ENCODE measurements around the gene CCDC178.
"Not testable (repeated sequence)": the region's sequence is repeated elsewhere in the genome, so short reads cannot be mapped to it uniquely, and the experiment has no call there.

CCDC178 gene

GRCh38 chr18:33210575-33211189, 229.8 kb downstream of the CCDC178 start:
- no peak for DNase-seq (ENCODE audit: low read depth)

- no peak for DNase-seq (ENCODE audit: low read depth)
These were observed 234.7 kb downstream of the CCDC178 start for GRCh38 chr18:33205777-33206176.

GRCh38 chr18:33201509-33201926, 239.0 kb downstream of the CCDC178 start:
- no peak for DNase-seq (ENCODE audit: low read depth)

DNA sequence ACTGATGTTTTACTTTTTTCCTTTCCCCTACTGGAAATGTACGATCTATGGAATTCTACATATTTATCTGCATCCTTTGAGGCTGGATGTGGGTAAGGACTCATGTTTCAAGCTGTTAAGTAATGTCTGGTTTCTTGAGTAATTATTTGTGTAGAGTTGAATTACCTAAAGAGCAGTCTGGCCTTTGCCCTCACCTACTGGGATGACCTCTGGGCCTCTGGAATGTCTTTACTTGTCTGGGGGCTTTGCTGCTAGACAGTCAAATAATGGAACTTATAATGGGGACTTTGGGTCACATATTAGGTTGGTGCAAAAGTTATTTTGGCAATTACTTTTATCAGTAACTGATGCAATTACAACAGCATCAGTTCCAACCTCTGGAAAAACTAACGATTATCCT, 244.7 kb downstream of the CCDC178 start:
- no peak for DNase-seq (ENCODE audit: low read depth)

DNA sequence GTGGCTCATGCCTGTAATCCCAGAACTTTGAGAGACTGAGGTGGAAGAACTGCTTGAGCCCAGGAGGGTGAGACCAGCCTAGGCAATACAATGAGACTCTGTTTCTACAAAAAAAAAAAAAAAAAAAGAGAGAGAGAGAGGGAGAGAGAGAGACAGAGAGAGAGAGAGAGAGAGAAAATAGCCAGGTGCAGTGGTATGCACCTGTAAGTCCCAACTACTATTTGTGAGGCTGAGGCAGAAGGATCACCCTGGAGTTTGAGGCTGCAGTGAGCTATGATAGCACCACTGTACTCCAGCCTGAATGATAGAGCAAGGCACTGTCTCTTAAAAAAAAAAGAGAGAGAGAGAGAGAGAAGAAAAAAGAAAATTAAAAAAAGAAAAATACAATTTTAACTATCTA, 245.7 kb downstream of the CCDC178 start:
- DNase-seq (ENCODE audit: low read depth): no peak

GRCh38 chr18:33184958-33185357, 255.6 kb downstream of the CCDC178 start:
- DNase-seq (ENCODE audit: low read depth): no peak

DNA sequence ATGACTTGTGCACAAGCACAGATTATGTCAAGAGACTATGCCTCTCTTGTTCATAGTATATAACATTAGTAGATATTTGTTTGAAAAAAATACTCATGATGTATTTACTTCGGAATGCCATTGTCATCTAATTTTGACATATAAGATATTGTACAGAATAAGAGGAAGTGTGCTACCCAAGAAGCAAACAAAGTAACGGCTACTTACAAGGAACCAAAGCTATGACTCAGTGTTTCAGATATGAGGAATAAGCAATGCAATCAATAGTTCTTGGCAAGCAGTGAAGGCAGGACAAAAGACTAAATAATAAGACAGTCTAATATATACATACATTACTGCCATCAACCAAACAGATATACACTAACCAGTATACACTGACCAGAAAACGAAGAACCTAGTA, 256.3 kb downstream of the CCDC178 start:
- no peak for DNase-seq (ENCODE audit: low read depth)

- no peak for DNase-seq (ENCODE audit: low read depth)
These were observed 257.4 kb downstream of the CCDC178 start for GRCh38 chr18:33183136-33183535.

- no peak for DNase-seq (ENCODE audit: low read depth)
These were observed 259.5 kb downstream of the CCDC178 start for GRCh38 chr18:33181016-33181415.

DNA sequence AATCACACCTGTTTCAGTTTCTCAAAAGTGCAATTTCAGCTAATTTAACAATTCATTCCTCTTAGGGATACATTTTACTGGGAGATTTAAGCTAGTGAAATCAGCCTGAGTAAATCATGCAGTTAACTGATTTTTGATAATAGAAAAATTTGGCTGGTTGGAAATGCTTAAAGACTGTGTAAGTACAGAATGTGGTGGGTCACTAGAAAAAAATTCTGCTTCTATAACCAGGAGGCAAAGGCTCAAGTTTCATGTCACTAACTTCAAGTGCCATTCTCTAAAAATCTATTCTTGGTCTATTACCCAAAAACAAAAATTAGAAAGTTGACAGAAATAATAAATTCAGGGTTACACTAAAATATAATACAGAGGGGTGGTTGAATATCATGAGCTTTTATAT, 271.3 kb downstream of the CCDC178 start:
- DNase-seq (ENCODE audit: low read depth): no peak

GRCh38 chr18:33164121-33164520, 276.4 kb downstream of the CCDC178 start:
- DNase-seq (ENCODE audit: low read depth): not testable (repeated sequence)

- no peak for DNase-seq (ENCODE audit: low read depth)
These were observed 279.4 kb downstream of the CCDC178 start for GRCh38 chr18:33161131-33161530.

GRCh38 chr18:33159151-33159550, 281.4 kb downstream of the CCDC178 start:
- no peak for DNase-seq (ENCODE audit: low read depth)

GRCh38 chr18:33157893-33158292, 282.6 kb downstream of the CCDC178 start:
- DNase-seq (ENCODE audit: low read depth): no peak

DNA sequence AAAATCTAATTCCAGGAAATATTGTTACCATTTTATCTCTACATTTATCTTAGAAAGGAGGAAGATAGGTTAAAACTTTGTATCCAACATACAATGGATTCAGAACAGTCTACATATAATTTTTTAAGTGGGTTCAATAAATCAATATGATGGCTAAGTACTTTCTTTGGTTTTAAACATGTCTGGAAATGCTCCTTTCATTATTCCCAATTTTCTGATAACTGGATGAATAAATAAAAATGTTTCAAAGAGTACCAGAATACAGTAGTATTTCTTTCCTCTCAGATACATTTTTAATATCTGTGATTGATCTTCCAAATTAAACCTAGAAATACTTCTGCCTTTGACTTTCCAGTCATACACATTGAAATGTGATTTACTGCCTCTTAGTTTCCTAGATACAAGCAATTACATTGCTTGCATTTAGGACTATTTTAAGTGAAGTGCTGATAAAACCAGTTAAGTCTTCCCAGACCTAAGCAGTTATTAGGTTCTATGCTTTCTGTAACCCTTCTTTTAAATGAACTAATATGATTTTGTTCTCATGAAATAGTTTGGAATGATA, 283.5 kb downstream of the CCDC178 start:
- no peak for DNase-seq (ENCODE audit: low read depth)

DNA sequence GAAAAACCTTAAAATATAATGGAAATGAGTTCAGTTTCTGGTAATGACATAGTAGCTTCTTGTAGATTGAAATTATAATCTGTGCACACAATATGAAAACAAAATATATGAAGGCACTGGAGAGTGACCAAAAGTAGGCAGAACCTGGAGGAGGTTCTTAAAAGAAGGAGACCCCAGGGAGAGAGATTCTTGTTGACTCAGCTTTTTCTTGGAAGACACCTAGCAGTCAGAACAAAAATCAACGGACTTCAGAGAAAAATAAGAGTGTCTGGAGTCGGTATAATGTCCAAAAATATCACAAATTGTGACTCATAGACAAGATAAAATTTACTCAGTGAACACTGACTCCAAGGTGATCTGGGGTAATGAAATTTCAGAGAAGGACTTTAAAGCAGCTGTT, 286.5 kb downstream of the CCDC178 start:
- no peak for DNase-seq (ENCODE audit: low read depth)

DNA sequence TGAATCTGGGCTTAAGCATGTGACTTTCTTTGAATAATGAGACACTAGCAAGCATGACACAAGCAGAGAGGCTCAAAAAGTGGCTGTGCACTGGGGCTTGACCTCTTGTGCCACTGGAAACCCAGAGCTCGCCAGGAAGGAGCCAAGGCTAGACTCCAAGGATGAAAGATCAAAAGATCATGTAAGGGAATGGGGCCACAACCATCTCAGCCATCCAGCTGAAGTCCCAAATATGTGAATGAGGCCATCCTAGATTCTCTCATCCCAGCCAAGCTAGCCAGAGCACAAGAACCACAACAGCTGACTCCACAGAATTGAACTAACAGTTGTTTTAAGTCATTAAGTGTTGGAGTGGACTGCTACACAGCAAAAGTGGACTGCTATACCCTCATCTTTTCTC, 288.1 kb downstream of the CCDC178 start:
- DNase-seq (ENCODE audit: low read depth): no peak

DNA sequence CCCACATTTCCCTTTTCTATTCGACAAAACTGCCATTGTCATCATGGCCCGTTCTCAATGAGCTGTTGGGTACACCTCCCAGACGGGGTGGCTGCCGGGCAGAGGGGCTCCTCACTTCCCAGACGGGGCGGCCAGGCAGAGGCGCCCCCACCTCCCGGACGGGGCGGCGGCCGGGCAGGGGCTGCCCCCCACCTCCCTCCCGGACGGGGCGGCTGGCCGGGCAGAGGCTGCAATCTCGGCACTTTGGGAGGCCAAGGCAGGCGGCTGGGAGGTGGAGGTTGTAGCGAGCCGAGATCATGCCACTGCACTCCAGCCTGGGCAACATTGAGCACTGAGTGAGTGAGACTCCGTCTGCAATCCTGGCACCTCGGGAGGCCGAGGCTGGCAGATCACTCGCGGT, 292.7 kb downstream of the CCDC178 start:
- DNase-seq (ENCODE audit: low read depth): not testable (repeated sequence)

DNA sequence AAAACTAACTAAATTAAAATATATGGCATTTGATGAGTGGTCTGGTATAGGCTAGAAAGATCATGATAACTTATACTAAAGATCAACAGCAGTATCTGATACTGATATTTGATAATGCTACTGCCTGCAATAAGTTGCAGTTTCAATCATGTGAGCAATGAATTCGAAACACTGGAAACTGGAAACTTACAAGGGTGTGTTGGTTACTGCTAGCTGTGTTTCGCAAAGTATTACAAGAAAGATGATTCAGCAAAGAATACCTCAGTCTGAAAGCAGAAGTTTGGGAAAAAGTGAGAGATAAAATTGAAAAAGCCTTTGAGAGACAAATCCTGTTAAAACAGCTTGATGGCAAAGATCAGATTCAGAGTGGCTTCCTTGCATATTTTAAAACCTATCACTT, 294.5 kb downstream of the CCDC178 start:
- no peak for DNase-seq (ENCODE audit: low read depth)

GRCh38 chr18:33135951-33136660, 304.4 kb downstream of the CCDC178 start:
- no peak for DNase-seq (ENCODE audit: low read depth)

DNA sequence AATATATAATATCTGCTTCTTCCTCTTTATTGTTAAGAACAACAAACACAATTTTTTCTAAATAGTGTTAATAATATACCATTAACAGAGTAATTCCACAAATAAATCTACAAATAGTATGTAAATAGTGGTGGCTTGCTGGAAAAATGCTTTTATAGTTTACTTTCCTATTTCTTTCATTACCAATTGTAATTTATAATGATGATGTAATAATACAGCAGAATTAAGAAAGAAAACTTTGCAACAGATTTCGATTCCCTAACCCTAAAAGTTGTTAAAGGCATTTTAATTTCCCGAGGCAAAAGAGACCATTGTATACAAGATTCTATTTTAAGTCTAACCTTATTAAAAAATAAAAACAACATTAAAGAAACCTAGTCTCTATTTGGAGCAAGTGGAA, 307.9 kb downstream of the CCDC178 start:
- DNase-seq (ENCODE audit: low read depth): no peak

GRCh38 chr18:33128581-33128980, 311.9 kb downstream of the CCDC178 start:
- DNase-seq (ENCODE audit: low read depth): no peak

DNA sequence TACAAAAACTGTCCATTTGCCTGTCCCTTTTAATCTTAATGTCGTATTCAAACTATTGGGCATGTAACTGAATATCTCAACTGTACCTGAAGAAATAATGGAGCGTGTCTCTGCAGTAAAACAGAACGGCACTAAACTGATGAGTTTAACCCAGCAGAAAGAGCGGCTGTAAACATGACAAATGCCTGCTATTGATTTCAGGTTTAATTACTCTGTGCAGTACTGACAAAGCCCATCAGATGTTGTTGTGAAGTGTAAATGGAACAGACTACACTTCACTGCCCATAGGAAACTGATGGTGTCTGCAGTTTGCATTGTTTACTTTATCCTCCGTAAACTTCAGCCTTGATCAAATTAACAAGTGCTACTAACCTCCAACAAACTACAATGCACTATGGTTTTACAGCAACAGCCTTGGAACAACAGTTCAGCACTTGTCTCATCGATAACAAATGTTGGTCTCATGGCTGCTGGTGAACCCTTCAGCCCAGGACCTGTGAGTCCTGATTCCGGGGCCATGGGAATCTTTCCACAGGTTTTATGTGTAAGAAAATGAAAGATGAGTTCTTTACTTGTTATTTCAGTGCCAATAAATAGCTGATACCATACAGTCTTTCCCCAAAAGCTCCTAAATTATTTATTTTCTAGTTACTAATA, 316.5 kb downstream of the CCDC178 start:
- no peak for DNase-seq (ENCODE audit: low read depth)
